ENCODE data around the gene RELA. TPM values are rescaled to one million over a fixed set of nuclear protein-coding genes. Genes with fewer than 3 reads are reported as not detected.

RELA gene
- total RNA-seq, 4 donors from 2014 or later: 47.3 to 78.8 (median 63.9) TPM

GRCh38 chr11:65622011-65622410 lies 40.7 kb downstream of the RELA start:
- Histone ChIP-seq H3K27me3 (no peaks in the 10 kb centered on the region), H3K4me1 (peaks cover 0 to 26% (median 3%) of the 10 kb centered on the region in 3 donors), H3K27ac (no peak overlapping the region)

DNA sequence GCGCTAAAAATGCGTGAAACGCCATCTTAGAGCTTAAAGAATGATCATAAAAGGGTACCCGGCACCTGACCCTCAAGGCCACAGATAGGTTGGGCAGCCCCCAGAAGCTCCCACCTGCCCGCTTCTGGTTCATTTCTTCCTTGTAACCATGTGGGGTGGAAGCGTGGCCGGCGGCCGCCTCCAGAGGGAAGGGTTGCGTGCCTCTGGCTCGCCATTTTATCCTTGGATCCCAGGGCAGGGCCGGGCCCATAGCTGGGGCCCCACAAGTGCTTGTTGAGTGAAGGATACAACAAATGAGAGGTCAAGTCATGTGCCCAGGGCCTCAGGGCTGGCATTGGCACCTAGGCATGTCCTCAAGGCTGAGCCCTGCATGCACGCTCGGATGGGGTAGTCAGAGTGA lies 41.3 kb downstream of the RELA start:
- ATAC-seq: no peak
- TF ChIP-seq POLR2AphosphoS5 (IDR thresholded peaks at IDR 0.05) (no peak), POLR2A (IDR thresholded peaks at IDR 0.05) (no peak), CTCF (IDR thresholded peaks at IDR 0.05) (no peak), EP300 (IDR thresholded peaks at IDR 0.05) (no peak)
- Histone ChIP-seq H3K4me1 (peaks cover 0 to 31% (median 9%) of the 10 kb centered on the region in 3 donors), H3K9me3 (no peaks in the 10 kb centered on the region), H3K36me3 (peaks cover 0 to 96% of the 10 kb centered on the region in 2 donors), H3K27ac (no peak overlapping the region), H3K27me3 (no peaks in the 10 kb centered on the region), H3K4me3 (no peak overlapping the region)
- WGBS, 2 donors (ENCODE audit: low coverage in 1 of 2): 89 to 92% methylated on average over 2 to 7 of the region's 14 CpGs

More at GRCh38 chr11:65622011-65622410, 40.7 kb downstream of the RELA start:
- Histone ChIP-seq H3K36me3 (peaks cover 0 to 100% of the 10 kb centered on the region in 2 donors), H3K4me3 (no peak overlapping the region), H3K9me3 (no peaks in the 10 kb centered on the region)
- TF ChIP-seq POLR2AphosphoS5 (IDR thresholded peaks at IDR 0.05): no peak
- no peak for TF ChIP-seq POLR2A (IDR thresholded peaks at IDR 0.05)
- TF ChIP-seq CTCF (IDR thresholded peaks at IDR 0.05): no peak
- TF ChIP-seq EP300 (IDR thresholded peaks at IDR 0.05): no peak
- no peak for ATAC-seq
- 83 to 100% methylated on average over 2 of the region's 16 CpGs for WGBS, 2 donors (ENCODE audit: low coverage in 1 of 2)

- Histone ChIP-seq H3K9me3 (no peaks in the 10 kb centered on the region), H3K4me3 (no peak overlapping the region), H3K27me3 (no peaks in the 10 kb centered on the region), H3K27ac (no peak overlapping the region), H3K36me3 (peaks cover 0 to 88% of the 10 kb centered on the region in 2 donors), H3K4me1 (peaks cover 0 to 29% (median 11%) of the 10 kb centered on the region in 3 donors)
- TF ChIP-seq POLR2A (IDR thresholded peaks at IDR 0.05) (no peak), CTCF (IDR thresholded peaks at IDR 0.05) (no peak), POLR2AphosphoS5 (IDR thresholded peaks at IDR 0.05) (no peak), EP300 (IDR thresholded peaks at IDR 0.05) (no peak)
- ATAC-seq: no peak
- WGBS, 2 donors (ENCODE audit: low coverage in 1 of 2): no CpG with 5 or more reads among the region's 19 CpGs
Measured at GRCh38 chr11:65620666-65621065, 42.0 kb downstream of the RELA start.

DNA sequence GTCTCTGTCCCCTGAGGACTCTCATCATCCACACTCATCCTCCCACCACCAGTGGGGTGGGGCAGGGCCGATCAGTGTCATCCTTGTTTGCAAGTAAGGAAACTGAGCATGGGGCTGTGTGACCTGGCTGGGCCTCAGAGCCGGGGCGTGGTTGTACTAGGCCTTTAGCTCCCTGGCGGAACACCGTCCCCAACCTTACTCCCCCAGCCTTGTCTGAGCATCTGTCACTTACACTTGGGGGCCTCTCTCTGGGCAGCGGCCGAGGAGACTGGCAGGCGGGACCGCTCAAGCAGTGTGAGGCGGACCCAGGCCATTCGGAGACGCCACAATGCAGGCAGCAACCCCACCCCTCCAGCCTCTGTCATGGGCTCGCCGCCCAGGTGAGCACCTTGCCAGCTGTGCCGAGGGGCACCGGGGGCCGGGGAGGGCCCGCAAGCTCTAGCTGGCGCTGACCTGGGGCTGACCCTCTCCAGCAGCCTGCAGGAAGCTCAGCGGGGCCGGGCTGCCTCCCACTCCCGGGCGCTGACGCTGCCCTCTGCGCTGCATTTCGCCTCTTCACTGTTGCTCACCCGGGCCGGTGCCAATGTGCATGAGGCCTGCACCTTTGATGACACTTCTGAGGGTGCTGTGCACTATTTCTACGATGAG lies 43.3 kb downstream of the RELA start:
- H3K4me3 ChIP-seq: no peak overlapping the region
- no peak for ATAC-seq
- no peaks in the 10 kb centered on the region for H3K9me3 ChIP-seq
- WGBS, 2 donors (ENCODE audit: low coverage in 1 of 2): 88 to 100% methylated on average over 1 to 6 of the region's 29 CpGs
- no peaks in the 10 kb centered on the region for H3K27me3 ChIP-seq
- H3K36me3 ChIP-seq: peaks cover 0 to 76% of the 10 kb centered on the region in 2 donors
- TF ChIP-seq POLR2AphosphoS5 (IDR thresholded peaks at IDR 0.05) (no peak), POLR2A (IDR thresholded peaks at IDR 0.05) (no peak), EP300 (IDR thresholded peaks at IDR 0.05) (no peak), CTCF (IDR thresholded peaks at IDR 0.05) (no peak)
- peaks cover 0 to 27% (median 11%) of the 10 kb centered on the region in 3 donors for H3K4me1 ChIP-seq
- H3K27ac ChIP-seq: no peak overlapping the region

DNA sequence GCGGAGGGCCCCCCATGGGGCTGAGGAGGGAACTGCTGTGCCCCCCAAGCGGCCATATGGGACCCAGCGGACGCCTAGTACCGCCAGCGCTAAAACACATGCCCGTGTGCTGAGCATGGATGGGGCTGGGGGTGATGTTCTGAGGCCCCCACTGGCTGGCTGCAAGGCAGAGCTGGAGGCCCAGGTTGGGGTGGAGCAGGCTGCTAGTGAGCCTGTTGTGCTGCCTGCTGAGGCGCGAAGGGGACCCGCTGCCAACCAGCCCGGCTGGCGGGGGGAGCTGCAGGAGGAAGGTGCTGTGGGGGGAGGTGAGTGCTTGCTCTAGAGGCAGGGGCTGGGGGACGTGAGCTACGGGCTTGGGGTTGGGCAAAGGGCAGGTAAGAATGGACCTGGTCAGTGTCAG lies 44.0 kb downstream of the RELA start:
- Histone ChIP-seq H3K9me3 (no peaks in the 10 kb centered on the region), H3K4me3 (no peak overlapping the region), H3K27ac (no peak overlapping the region), H3K27me3 (no peaks in the 10 kb centered on the region), H3K36me3 (peaks cover 0 to 69% of the 10 kb centered on the region in 2 donors), H3K4me1 (peaks cover 0 to 27% (median 11%) of the 10 kb centered on the region in 3 donors)
- WGBS, 2 donors (ENCODE audit: low coverage in 1 of 2): no CpG with 5 or more reads among the region's 14 CpGs
- no peak for TF ChIP-seq CTCF (IDR thresholded peaks at IDR 0.05)
- no peak for TF ChIP-seq POLR2A (IDR thresholded peaks at IDR 0.05)
- TF ChIP-seq POLR2AphosphoS5 (IDR thresholded peaks at IDR 0.05): no peak
- TF ChIP-seq EP300 (IDR thresholded peaks at IDR 0.05): no peak
- no peak for ATAC-seq

Measured in gastroesophageal sphincter (tissue), 4 donors.